HG03378 (cell line): ENCODE data around the gene SMAD9.

ENCODE experiments used
- ATAC-seq: cut with Tn5 transposase; IDR thresholded peaks from one replicate; pipeline ENCODE4 v1.9.1; 2021; ENCODE audit warnings: mild to moderate bottlenecking, moderate library complexity; ENCODE audit not compliant: unreplicated experiment

Gene SMAD9

GRCh38 chr13:36919833-36920615, at the start of gene SMAD9:
Gene SMAD9 (minus strand): TSS chr13:36920238. CDS start chr13:36879689, 40,549 bp downstream.
- no peak for ATAC-seq

GRCh38 chr13:36966404-36966803, 46.4 kb upstream of the SMAD9 start:
- ATAC-seq: no peak

GRCh38 chr13:36965767-36966166, 45.7 kb upstream of the SMAD9 start:
- no peak for ATAC-seq

- ATAC-seq: no peak
These were observed 39.5 kb upstream of the SMAD9 start for GRCh38 chr13:36959456-36960116.

- no peak for ATAC-seq
These were observed 34.5 kb upstream of the SMAD9 start for GRCh38 chr13:36954542-36954941.

- ATAC-seq: no peak
These were observed 30.9 kb upstream of the SMAD9 start for GRCh38 chr13:36950920-36951319.

GRCh38 chr13:36950330-36950729, 30.3 kb upstream of the SMAD9 start:
- ATAC-seq: no peak

GRCh38 chr13:36945078-36945477, 25.0 kb upstream of the SMAD9 start:
- ATAC-seq: no peak

- ATAC-seq: no peak
These were observed 5.6 kb upstream of the SMAD9 start for GRCh38 chr13:36925603-36926002.

GRCh38 chr13:36924001-36924400, 4.0 kb upstream of the SMAD9 start:
- no peak for ATAC-seq

GRCh38 chr13:36921631-36922301, 1.7 kb upstream of the SMAD9 start:
- ATAC-seq: no peak

- no peak for ATAC-seq
These were observed 663 bp upstream of the SMAD9 start for GRCh38 chr13:36920616-36921185.

GRCh38 chr13:36919171-36919832, 736 bp downstream of the SMAD9 start:
- no peak for ATAC-seq

- ATAC-seq: no peak
These were observed 1.5 kb downstream of the SMAD9 start for GRCh38 chr13:36918246-36919131.

GRCh38 chr13:36917311-36917710, 2.7 kb downstream of the SMAD9 start:
- no peak for ATAC-seq

GRCh38 chr13:36915896-36916640, 4.0 kb downstream of the SMAD9 start:
- no peak for ATAC-seq

- ATAC-seq: no peak
These were observed 4.9 kb downstream of the SMAD9 start for GRCh38 chr13:36915106-36915505.

GRCh38 chr13:36914648-36915047, 5.4 kb downstream of the SMAD9 start:
- no peak for ATAC-seq

GRCh38 chr13:36913463-36913862, 6.6 kb downstream of the SMAD9 start:
- ATAC-seq: no peak
